Adrenal gland (tissue), 12 donors: ENCODE data around the gene SMIM44. TPM values are rescaled to one million over a fixed set of nuclear protein-coding genes. Genes with fewer than 3 reads are reported as not detected.

Experiments used
- DNase-seq, 7 donors: peaks; one replicate each; pipeline ENCODE4 v3.0.0-alpha.2; 2019 to 2020
- H3K27ac ChIP-seq, 5 donors: fragments of 200-600 bp; sonication (generic) in 4 of 5; 1 replicate in 3 of 5; 2 replicates in 2 of 5; pipeline versions ENCODE4 v1.5.1 to v1.8.0; 2016 to 2020; ENCODE audit warnings: mild to moderate bottlenecking in 1 of 5
- H3K27me3 ChIP-seq: fragments of 200-600 bp; 2 replicates; pipeline ENCODE4 v1.8.0; 2021
- H3K36me3 ChIP-seq, 2 donors: fragments of 200-600 bp; replicated peaks in 1 of 2; 1 replicate in 1 of 2; 2 replicates in 1 of 2; pipeline versions ENCODE4 v1.5.1 to v1.8.0; 2018 to 2022
- H3K4me1 ChIP-seq, 2 donors: fragments of 200-600 bp; replicated peaks in 1 of 2; 1 replicate in 1 of 2; 2 replicates in 1 of 2; pipeline versions ENCODE4 v1.5.1 to v1.8.0; 2018 to 2021
- H3K4me3 ChIP-seq, 4 donors: fragments of 200-600 bp; sonication (generic) in 3 of 4; one replicate each; pipeline ENCODE4 v1.5.1; 2016 to 2018
- H3K9me3 ChIP-seq, 3 donors: fragments of 200-600 bp; sonication (generic) in 1 of 3; replicated peaks in 1 of 3; 1 replicate in 2 of 3; 2 replicates in 1 of 3; pipeline versions ENCODE4 v1.5.1 to v1.8.0; 2016 to 2021
- POLR2A ChIP-seq, 2 donors: fragments of 450-650 bp; IDR thresholded peaks; one replicate each; pipeline ENCODE4 v1.6.1; 2017; ENCODE audit warnings: antibody characterized with exemption in 2 of 2, mild to moderate bottlenecking in 2 of 2, moderate library complexity in 1 of 2
- WGBS, 4 donors: extraction: QIAGEN DNeasy Blood & Tissue Kit in 2 of 4; methylation state at CpG; one replicate each; pipeline versions ENCODE4 v1.1.5 to v1.1.7; 2013 to 2017; 5-methylcytosine and 5-hydroxymethylcytosine counted together
- intact Hi-C, 2 donors: fragments of 100-400 bp; cut with DNase I; formaldehyde crosslinking; loops; one replicate each; pipeline versions ENCODE4 v1.14.1 to v1.15.0; 2022 to 2023
- polyA plus RNA-seq, 3 donors: library from polyadenylated mRNA; stranded (reverse); fragments of 200-250 nt in 2 of 3; fragments of 350-450 nt in 1 of 3; fragmentation: Illumina TruSeq in 1 of 3; extraction: RNeasy Lipid Tissue Mini Kit (QIAGEN cat#74804) in 1 of 3; gene quantifications; one replicate each; pipeline ENCODE4 v1.2.3, GENCODE V29; 2013 to 2014
- total RNA-seq, 9 donors: library from RNA; depleted of rRNA in 4 of 9; stranded (reverse); fragments of >200 nt in 4 of 9; fragments of 120-200 nt in 1 of 9; fragmentation: NEBNext Ultra II Directional in 1 of 9; extraction: Animal tissue kit (Norgen Biotek cat#: 25700) in 1 of 9; gene quantifications; one replicate each; pipeline versions ENCODE4 v1.1.0 to v1.2.4, GENCODE V29; 2013 to 2023
- TF ChIP-seq, protein P1 (sequence below), 6 experiments: fragments of 450-650 bp in 4 of 6; fragments of 200-600 bp in 2 of 6; sonication (generic) in 1 of 6; IDR thresholded peaks; 1 replicate in 5 of 6; 2 replicates in 1 of 6; pipeline versions ENCODE4 v1.5.1 to v1.8.0; 2016 to 2021; ENCODE audit warnings: antibody characterized with exemption in 6 of 6, mild to moderate bottlenecking in 2 of 6, moderate library complexity in 1 of 6
- donor health status: healthy with polysubstance abuse.
- donor health status: Bipolar disorder and iron deficiency.
- donor health status: DM: yes; HTN: yes; CAD: no.
- donor health status: DM: no; HTN: no; CAD: no.
- donor health status: DM: no; HTN: no; CAD: no.
- donor health status: DM: yes; HTN: yes; CAD: no.

Gene SMIM44
- total and polyA plus RNA-seq, 12 donors: not detected

DNA sequence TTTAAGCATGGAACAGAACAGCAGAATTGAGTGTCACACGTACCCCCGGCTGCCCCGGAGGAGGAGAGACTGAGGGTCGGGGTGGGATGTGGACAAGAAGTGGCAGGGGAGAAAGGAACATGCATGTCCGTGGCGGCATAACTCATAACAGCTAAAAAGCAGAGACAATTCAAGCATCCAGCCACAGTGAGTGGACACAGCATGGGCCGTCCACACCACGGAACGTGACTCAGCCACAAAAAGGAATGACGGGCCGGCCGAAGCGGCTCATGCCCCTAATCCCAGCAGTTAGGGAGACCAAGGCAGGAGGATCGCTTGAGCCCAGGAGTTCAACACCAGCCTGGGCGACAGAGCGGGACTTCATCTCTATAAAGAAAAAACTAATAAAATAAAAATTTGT is 9.7 kb upstream of the SMIM44 start:
- no peak overlapping the region for H3K27ac ChIP-seq
- H3K27me3 ChIP-seq: no peaks in the 10 kb centered on the region
- no peak overlapping the region for H3K4me3 ChIP-seq
- H3K36me3 ChIP-seq: peaks cover 0 to 52% of the 10 kb centered on the region in 2 donors
- no peaks in the 10 kb centered on the region for H3K9me3 ChIP-seq
- intact Hi-C loops: no loop called here
- no peaks in the 10 kb centered on the region for H3K4me1 ChIP-seq
- no peak for DNase-seq
- TF ChIP-seq, protein P1, sequence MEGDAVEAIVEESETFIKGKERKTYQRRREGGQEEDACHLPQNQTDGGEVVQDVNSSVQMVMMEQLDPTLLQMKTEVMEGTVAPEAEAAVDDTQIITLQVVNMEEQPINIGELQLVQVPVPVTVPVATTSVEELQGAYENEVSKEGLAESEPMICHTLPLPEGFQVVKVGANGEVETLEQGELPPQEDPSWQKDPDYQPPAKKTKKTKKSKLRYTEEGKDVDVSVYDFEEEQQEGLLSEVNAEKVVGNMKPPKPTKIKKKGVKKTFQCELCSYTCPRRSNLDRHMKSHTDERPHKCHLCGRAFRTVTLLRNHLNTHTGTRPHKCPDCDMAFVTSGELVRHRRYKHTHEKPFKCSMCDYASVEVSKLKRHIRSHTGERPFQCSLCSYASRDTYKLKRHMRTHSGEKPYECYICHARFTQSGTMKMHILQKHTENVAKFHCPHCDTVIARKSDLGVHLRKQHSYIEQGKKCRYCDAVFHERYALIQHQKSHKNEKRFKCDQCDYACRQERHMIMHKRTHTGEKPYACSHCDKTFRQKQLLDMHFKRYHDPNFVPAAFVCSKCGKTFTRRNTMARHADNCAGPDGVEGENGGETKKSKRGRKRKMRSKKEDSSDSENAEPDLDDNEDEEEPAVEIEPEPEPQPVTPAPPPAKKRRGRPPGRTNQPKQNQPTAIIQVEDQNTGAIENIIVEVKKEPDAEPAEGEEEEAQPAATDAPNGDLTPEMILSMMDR (IDR thresholded peaks at IDR 0.05): no peak
- TF ChIP-seq POLR2A (IDR thresholded peaks at IDR 0.05): no peak
- WGBS, 4 donors: 93 to 94% (median 94%) methylated on average over 16 of the region's 16 CpGs

DNA sequence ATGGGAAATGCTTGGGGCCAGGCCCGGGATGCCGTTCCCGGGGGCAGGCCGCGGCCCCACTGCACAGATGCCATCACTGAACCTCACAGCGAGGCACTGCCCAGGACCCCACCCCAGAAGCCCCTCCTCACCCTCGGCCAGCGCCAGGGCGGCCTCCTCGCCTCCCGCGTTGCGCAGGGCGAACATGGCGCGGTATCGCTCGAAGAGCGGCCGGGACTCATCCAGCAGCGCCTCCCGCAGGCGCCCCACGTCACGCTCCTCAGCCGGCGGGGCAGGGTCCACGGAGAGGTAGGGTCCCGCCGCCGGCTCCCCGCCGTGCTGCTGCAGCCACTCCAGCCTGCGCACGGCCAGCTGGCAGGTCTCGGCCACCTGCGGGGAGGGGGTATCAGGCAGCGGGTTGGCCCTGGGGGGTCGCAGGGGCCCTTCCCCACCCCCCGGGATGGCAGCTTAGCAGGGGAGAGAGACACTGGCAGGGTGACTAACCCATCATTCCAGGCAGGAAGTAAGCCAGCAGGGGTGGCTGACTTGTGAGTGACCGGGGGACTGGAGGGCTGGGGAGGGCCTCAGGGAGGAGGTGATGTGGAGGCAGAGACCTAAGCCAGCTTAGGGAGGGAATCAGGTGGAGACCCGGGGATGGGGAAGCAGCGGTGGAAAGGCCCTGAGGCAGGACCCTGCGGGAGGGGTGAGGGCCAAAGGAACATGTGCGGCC is 9.0 kb upstream of the SMIM44 start:
- 93 to 96% (median 95%) methylated on average over 24 to 45 of the region's 45 CpGs for whole genome bisulfite sequencing, 4 donors
- no peaks in the 10 kb centered on the region for H3K9me3 ChIP-seq
- peaks cover 0 to 52% of the 10 kb centered on the region in 2 donors for H3K36me3 ChIP-seq
- no peaks in the 10 kb centered on the region for H3K4me1 ChIP-seq
- TF ChIP-seq, protein P1 (IDR thresholded peaks at IDR 0.05): no peak
- no peak for TF ChIP-seq POLR2A (IDR thresholded peaks at IDR 0.05)
- H3K4me3 ChIP-seq: no peak overlapping the region
- intact Hi-C loops: no loop called here
- no peaks in the 10 kb centered on the region for H3K27me3 ChIP-seq
- no peak for DNase-seq
- H3K27ac ChIP-seq: no peak overlapping the region

DNA sequence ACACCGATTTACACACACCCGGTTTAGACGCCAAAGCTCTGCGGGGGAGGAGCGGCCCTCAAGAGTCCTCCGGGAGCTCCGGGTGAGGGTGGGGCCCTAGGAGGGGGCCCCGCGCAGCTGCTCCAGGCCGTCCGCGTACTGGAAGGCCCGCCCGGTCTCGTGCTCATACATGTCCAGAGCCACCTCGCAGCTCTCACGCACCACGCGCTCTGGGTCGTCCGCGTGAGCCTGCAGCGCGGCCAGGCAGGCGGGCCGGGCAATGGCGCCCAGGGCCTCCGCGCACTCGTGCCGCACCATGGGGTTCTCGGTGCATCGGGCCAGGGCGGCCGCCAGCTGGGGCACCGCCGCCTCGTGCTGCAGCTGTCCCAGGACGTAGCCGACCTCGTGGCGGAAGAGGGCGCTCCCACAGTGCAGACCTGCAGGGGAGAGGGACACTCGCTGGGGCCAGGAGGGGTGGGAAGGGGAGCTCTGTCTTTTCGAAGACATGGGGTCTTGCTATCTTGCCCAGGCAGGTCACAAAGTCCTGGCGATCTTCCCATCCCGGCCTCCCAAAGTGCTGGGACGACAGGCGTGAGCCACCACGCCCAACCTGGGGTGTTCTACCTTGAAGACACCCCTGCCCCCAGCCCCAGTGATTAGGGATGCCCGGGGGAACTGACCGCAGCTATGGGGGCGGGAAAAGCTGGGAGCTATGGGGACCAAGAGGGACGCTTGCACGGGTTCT is 8.3 kb upstream of the SMIM44 start:
- Histone ChIP-seq H3K27me3 (no peaks in the 10 kb centered on the region), H3K27ac (no peak overlapping the region), H3K9me3 (no peaks in the 10 kb centered on the region), H3K36me3 (peaks cover 0 to 51% of the 10 kb centered on the region in 2 donors), H3K4me3 (no peak overlapping the region), H3K4me1 (no peaks in the 10 kb centered on the region)
- no peak for DNase-seq
- 88 to 96% (median 96%) methylated on average over 14 to 55 of the region's 55 CpGs for WGBS, 4 donors
- intact Hi-C loops: no loop called here
- TF ChIP-seq, protein P1 (IDR thresholded peaks at IDR 0.05): no peak
- no peak for TF ChIP-seq POLR2A (IDR thresholded peaks at IDR 0.05)

DNA sequence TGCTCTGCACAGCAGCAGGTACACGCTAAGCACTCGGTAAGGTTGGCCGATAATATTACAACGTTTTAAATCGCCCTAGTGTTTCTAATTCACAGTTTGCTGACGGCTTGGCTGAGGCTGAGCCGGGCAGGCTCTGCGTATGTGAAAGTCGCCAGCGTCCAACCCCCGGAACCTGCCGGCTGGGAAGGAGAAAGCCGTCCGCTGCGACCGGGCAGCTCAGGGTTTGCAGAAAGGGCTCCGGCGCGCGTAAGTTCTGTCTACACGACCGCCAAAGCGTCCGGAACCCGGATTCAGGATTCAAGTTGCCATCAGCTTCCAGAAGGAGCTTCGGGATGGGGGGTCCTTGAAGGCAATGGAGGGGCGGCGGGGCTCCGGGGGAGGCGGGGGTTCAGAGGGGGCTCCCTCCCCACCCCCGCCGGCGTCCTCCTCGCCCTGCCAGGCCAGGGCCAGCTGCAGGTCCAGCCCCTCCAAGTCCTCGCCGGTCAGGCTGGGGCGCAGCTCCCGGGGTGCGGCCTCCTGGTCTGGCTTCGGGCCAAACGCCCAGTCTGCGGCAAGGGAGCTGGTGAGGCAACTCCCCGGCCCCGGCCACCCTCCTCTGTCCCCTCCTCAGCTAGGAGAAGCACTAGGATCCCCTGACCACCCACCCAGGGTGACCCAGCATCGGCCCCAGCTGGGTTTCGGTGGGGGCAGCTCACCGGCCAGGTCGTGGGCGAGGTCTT is 575 bp downstream of the SMIM44 start:
- Histone ChIP-seq H3K27me3 (peaks cover 14% of the 10 kb centered on the region), H3K27ac (no peak overlapping the region), H3K4me3 (no peak overlapping the region), H3K9me3 (no peaks in the 10 kb centered on the region), H3K4me1 (no peaks in the 10 kb centered on the region), H3K36me3 (no peaks in the 10 kb centered on the region)
- no peak for DNase-seq
- WGBS, 4 donors: 62 to 70% (median 65%) methylated on average over 32 to 49 of the region's 49 CpGs
- TF ChIP-seq, protein P1 (IDR thresholded peaks at IDR 0.05): no peak
- no peak for TF ChIP-seq POLR2A (IDR thresholded peaks at IDR 0.05)
- intact Hi-C loops: no loop called here
